ENCODE measurements around the gene PIK3R1. TPM values are rescaled to one million over a fixed set of nuclear protein-coding genes. Genes with fewer than 3 reads are reported as not detected.
"Not testable (repeated sequence)": the region's sequence is repeated elsewhere in the genome, so short reads cannot be mapped to it uniquely, and the experiment has no call there.

PIK3R1 gene
- total RNA-seq, 1 donor from 2014 or later: 58.7 TPM

DNA sequence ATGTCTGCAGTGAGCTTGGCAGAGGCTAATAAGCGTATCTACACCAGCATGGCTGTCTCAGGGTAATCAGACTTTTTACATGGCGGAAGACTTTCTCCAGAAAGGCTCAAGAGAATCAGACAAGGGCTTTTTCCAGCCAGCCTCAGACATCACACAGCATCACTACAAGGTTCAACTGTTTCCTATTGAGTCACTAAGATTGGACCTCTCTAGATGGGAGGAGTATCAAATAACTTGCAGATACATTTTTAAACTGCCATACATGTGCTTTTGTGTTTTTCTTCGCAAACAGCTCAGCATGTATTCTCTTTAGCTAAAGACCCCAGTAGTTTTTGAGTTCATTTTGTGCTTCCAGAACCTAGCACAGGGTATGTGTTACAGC is 22.9 kb upstream of the PIK3R1 start:
- intact Hi-C loops (cut with micrococcal nuclease): no loop called here

- intact Hi-C loops (cut with micrococcal nuclease): no loop called here
These were observed 22.0 kb upstream of the PIK3R1 start for GRCh38 chr5:68193481-68194036.

DNA sequence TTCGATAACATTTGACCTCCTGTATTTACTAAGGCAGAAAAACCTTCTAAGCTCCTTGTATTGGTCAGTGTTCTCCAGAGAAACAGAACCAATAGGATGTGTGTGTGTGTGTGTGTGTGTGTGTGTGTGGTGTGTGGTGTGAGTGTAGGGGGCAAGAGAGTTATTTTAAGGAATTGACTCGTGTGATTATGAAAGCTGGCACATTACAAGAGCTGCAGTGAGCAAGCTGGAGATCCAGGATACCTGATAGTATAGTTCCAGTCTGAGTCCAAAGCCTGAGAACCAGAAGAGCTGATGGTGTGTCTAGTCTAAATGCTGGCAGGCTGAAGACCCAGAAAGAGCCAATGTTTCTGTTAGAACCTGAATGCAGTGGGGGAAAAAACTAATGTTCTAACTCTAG is 21.2 kb upstream of the PIK3R1 start:
- intact Hi-C loops (cut with micrococcal nuclease): no loop called here

DNA sequence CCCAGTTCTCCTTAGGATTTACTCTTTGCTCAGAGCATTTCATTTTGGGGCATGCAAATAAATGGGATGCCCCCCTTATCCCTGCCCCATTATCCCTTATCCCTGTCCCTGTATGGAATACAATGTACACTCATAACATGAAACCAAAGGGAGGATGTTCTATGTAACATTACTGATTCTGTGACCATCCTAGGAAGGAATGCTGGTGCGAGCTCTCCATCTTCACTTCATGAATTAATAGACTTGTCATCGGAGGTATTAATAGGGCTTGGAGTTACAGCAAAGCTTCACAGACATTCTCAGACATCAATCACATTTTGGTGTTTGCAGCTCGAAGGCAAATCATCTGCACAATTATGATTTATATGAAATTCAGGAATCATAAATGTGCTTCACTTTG is 20.4 kb upstream of the PIK3R1 start:
- intact Hi-C loops (cut with micrococcal nuclease): no loop called here

- intact Hi-C loops (cut with micrococcal nuclease): no loop called here
These were observed 18.7 kb upstream of the PIK3R1 start for GRCh38 chr5:68196876-68197275.

GRCh38 chr5:68200288-68200687 is 15.3 kb upstream of the PIK3R1 start:
- intact Hi-C loops (cut with micrococcal nuclease): no loop called here

- intact Hi-C loops (cut with micrococcal nuclease): not testable (repeated sequence)
These were observed 4.9 kb upstream of the PIK3R1 start for GRCh38 chr5:68210654-68211053.

- intact Hi-C loops (cut with micrococcal nuclease): loop anchor here (1.0 to 5.0 kb wide), 11 partner anchors 25 to 1387 kb away; partner anchors contain the start of genes AK6, CCNB1, RAD17 and SLC30A5
These were observed 911 bp upstream of the PIK3R1 start for GRCh38 chr5:68214482-68215207.

GRCh38 chr5:68215898-68216244 is 315 bp downstream of the PIK3R1 start:
- intact Hi-C loops (cut with micrococcal nuclease): loop anchor here (1.0 to 5.0 kb wide), 18 partner anchors 23 to 1389 kb away; partner anchors contain the start of genes AK6, CCNB1, RAD17 and SLC30A5

DNA sequence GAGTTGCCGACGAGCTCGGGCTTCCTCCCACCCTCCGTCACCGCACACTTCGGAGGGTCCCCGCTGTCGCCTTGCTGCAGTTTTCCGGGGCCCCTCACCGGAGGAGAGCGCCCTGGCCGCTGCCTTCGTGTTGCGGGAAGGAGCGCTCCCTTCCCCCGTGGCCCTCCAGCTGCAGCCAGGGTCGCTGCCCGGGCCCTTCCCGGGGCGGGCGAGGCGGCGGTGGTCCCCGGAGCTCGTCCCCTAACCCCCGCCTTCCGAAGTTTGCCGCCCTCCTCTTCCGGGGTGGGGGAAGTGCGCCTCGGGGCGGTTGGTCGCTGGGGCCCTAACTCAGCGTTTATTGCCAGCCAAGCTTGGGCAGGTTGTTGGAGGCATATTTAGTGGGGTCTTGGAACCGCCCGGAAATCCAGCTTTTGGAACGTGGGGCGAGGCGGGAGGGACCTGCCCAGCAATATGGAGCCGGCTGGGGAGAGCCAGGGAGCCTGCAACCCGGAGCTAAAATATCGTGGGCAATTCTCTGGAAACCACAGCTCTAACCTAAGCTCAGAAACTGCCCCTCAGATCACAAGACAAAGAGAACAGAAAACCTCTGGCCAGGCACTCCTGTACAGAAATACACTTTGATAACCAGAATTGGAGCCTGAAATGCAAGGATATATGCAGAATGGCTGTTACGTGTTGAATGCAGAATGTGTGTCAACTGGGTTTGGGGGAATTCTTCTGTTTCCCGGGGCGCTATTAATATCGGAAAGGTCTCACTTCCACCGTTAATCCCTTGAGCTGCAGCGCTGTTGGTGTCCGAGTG is 890 bp downstream of the PIK3R1 start:
- intact Hi-C loops (cut with micrococcal nuclease): loop anchor here (1.0 to 5.0 kb wide), 13 partner anchors 36 to 1389 kb away; partner anchors contain the start of genes CCNB1 and SLC30A5

GRCh38 chr5:68217047-68217355 is 1.4 kb downstream of the PIK3R1 start:
- intact Hi-C loops (cut with micrococcal nuclease): loop anchor here (2.0 to 5.0 kb wide), 9 partner anchors 244 to 1390 kb away; partner anchors contain the start of genes CCNB1 and SLC30A5

DNA sequence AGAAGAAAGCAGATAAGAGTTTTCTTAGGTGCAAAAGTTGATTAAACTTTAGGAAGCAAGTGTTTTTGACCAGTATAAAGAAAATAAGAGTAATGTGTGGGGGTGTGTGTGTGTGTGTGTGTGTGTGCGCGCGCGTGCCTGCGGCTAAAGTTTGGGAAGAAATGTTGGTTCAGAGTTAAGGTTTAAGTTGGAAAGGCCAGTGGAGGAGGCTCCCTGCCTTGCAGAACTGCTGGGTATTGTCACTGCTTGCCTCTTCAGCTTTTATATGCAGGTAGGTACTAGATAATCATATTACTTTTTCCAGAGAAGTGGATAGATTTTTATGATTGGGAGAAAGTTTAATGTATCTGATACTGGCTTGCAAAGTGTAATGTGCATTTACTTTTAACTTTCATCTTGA is 2.0 kb downstream of the PIK3R1 start:
- intact Hi-C loops (cut with micrococcal nuclease): loop anchor here (2.0 to 5.0 kb wide), 9 partner anchors 243 to 1390 kb away; partner anchors contain the start of genes CCNB1 and SLC30A5

GRCh38 chr5:68219161-68219816 is 3.7 kb downstream of the PIK3R1 start:
- intact Hi-C loops (cut with micrococcal nuclease): loop anchor here (5.0 kb wide), 6 partner anchors 788 to 1392 kb away; partner anchors contain the start of genes CCNB1 and SLC30A5

DNA sequence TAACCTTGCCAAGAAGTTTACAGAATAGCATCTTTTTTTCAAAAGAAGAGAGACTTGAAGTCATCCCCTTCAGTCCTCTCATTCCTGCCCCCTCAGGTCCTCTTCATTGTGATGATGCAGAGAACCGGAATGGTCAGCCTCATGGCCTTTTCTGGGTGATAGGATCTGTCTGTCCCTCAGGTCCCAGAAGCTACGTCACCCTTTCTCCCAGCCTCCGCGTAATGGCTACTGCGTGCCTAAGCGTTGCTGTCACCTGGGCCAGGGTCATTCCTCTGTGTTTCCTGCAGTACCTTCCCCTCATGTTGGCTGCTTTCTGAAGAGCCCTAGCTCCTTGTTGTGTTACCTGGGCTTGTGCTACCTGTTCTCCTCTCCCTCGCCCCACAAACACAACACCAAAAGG is 4.7 kb downstream of the PIK3R1 start:
- intact Hi-C loops (cut with micrococcal nuclease): no loop called here

DNA sequence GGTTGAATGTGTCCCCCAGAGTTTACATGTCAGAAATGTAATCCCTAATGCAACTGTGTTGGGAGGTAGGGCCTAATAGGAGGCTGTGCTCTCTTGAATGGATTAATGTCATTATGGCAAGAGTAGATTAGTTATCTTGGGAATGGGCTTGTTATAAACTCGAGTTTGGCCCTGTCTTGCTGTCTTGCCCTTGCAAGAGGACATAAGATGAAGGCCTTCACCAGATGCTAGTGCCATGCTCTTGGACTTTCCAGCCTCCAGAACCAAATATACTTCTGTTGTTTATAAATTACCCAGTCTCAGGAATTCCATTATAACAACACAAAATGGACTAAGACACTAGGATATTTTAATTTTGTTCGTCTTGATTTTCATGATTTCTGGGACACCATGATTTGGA is 5.4 kb downstream of the PIK3R1 start:
- intact Hi-C loops (cut with micrococcal nuclease): no loop called here

DNA sequence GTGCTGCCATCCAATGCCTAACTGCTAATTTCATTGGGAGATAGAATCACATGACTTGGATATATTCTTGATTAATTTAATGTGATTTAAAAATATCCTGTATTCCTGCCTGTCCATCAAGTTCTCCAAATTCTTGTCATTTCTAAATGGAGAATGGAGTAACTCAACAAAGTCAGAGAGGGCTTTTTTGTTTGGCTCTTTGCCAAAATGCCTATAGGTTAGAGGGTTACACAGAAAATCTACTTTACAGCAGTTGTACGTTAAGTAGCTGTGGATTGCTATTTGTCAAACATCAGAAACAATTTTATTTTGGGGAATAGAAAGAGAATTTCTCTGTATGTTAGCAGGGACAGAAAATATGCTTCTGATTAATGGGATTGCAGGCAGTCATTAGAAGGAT is 5.9 kb downstream of the PIK3R1 start:
- intact Hi-C loops (cut with micrococcal nuclease): no loop called here

GRCh38 chr5:68222310-68222709 is 6.8 kb downstream of the PIK3R1 start:
- intact Hi-C loops (cut with micrococcal nuclease): no loop called here

DNA sequence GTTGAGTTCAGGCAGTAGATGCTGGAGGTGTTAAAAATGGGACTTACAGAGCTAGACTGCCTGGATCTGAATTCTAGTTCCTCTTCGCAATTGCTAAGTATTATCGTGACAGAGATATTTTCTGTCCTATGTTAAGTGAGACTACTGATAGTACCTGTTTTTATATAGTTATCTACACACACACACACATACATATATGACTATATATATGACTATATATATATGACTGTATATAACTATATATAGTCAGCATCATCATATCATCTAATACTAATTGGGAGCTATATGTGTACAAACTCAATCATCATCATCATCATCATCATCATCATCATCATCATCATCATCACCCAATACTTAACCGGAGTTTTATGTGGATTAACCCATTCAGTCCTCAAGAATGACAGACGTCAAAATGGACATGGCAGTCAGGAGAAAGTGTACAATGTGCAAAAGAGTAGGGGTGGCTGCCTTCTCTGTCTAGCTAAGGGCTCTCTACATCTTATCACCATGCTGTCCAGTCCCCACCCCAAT is 7.3 kb downstream of the PIK3R1 start:
- intact Hi-C loops (cut with micrococcal nuclease): no loop called here

DNA sequence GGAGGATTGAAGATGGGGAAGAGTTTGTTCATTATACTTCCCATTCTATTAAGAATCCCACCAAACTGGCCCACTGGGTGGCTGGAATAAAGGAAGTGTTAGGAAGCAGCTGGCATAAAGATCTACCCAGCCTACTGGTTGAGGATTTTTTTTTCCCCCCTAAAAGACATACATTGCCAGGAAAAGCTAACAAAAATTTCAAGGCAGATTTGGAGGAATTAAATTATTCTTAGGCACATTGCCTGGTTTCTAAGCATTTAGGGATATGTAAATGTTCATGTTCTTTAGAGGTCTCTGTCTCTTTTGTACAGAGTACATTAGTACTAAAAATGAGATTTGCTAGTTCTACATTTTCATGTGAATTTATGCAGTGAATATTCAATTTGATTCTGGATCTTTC is 8.3 kb downstream of the PIK3R1 start:
- intact Hi-C loops (cut with micrococcal nuclease): no loop called here

DNA sequence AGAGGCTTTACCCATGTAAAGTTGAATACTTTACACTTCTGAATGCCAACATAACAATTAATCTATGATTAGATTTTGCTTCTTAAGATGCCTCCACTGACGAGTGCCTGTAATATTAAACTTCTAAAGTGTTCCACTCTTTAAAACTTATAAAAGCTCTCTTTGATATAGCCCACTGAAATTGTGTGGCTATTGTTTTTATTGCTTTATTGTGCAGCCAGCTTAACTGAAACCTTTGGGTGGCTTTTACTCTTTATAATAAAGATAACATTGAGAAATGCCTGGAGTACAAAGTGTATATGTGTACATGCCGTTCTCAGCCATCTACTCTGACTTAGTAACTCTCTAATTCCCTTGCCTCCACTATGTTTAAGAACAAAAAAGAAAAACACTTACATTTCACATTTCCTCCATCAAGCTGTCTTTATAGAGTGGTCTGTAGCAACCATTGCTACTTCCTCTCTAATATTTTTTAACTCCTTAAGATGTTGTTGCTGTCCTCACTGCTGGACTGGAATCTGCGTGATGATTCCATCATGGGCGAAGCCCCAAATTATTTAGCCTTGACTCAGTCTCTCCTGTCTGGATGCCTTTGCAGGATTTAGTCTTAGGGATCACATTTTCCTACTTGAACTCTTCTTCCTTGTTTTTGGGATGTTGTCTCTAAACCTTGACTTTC is 9.1 kb downstream of the PIK3R1 start:
- intact Hi-C loops (cut with micrococcal nuclease): no loop called here

Data from T-helper 1 cell treated with Interleukin-12 subunit alpha and Interleukin-12 subunit beta and Interleukin-4 antibody, amounts not matched to agents 30 ng/mL and 1 ng/mL, for 36 hours (primary cell).